GM21786 (cell line): Measurements from ENCODE around the gene PCGF6.
A peak's percentile ranks its signal among the peaks of the same experiment; 100 is the strongest.
"Not testable (repeated sequence)": the region's sequence is repeated elsewhere in the genome, so short reads cannot be mapped to it uniquely, and the experiment has no call there.

ENCODE experiments used
- ATAC-seq: cut with Tn5 transposase; IDR thresholded peaks from one replicate; pipeline ENCODE4 v1.9.1; 2021; ENCODE audit not compliant: unreplicated experiment

The PCGF6 gene, protein sequence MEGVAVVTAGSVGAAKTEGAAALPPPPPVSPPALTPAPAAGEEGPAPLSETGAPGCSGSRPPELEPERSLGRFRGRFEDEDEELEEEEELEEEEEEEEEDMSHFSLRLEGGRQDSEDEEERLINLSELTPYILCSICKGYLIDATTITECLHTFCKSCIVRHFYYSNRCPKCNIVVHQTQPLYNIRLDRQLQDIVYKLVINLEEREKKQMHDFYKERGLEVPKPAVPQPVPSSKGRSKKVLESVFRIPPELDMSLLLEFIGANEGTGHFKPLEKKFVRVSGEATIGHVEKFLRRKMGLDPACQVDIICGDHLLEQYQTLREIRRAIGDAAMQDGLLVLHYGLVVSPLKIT

DNA sequence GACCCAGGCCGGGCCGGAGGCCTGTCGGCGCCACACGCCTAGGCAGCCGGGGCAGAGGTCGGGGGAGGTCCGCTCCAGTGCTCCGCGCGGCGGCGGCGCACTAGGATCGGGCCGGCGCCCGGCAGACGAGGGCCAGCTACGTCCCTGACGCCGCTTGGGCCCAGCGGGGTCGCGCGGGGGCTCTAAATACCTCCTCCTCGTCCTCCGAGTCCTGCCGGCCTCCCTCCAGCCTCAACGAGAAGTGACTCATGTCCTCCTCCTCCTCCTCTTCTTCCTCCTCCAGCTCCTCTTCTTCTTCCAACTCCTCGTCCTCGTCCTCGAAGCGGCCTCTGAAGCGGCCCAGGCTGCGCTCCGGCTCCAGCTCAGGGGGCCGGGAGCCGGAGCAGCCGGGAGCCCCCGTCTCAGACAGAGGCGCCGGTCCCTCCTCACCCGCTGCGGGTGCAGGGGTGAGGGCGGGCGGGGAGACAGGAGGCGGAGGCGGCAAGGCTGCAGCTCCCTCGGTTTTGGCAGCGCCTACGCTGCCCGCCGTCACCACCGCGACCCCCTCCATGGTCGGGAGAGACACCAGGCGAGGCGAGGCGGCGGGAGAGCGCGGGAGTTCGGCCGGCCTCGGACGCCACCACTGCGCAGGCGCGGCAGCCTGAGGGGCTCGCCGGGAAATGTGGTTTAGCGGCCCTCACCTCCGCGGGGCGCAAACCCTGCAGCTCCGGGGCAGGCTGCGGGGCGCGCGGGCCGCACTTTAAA is at the start of gene PCGF6:
TSS of gene PCGF6 (minus strand) at position 624 of the 744 bp plus-strand sequence. CDS start at position 550, 74 bp downstream.
- ATAC-seq = peak; percentile 79

DNA sequence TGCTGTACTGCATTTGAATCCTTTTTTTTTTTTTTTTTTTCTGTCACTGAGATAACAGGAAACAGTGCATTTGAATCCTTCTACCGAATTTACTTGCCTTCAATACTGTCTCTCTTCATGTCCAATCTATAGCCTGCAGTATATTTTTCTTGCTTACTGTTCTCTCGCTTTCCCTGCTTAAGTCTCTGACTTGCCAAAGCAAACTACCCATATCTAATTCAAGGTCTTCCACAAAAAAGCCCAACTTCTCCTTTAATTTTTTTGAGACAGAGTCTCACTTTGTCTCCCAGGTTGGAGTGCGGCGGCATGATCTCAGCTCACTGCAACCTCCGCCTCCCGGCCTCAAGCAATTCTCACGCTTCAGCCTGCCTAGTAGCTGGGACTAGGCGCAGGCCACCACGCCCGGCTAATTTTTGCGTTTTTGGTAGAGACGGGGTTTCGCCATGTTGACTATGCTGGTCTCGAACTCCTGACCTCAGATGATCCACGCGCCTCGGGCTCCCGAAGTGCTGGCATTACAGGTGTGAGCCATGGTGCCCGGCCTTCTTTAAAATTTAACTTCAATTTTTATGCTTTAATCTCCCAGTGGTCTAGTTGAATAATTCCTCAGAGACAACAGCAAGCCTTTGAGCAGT is 46.4 kb upstream of the PCGF6 start:
- ATAC-seq = no peak

DNA sequence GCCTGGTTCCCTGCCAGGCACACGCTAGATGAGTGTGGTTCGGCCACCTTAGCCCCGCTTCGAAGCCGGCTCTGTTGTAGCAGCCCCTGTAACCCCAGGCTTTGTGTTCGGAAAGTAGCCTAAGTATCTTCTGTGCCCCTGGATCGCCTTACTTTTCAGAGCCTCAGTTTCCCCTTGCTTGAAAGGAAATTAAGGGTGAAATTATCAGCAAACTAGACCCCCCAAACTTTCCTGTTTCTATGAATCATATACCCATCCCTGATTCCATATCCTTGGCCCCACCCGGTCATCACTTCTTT is 45.8 kb upstream of the PCGF6 start:
- ATAC-seq = no peak

DNA sequence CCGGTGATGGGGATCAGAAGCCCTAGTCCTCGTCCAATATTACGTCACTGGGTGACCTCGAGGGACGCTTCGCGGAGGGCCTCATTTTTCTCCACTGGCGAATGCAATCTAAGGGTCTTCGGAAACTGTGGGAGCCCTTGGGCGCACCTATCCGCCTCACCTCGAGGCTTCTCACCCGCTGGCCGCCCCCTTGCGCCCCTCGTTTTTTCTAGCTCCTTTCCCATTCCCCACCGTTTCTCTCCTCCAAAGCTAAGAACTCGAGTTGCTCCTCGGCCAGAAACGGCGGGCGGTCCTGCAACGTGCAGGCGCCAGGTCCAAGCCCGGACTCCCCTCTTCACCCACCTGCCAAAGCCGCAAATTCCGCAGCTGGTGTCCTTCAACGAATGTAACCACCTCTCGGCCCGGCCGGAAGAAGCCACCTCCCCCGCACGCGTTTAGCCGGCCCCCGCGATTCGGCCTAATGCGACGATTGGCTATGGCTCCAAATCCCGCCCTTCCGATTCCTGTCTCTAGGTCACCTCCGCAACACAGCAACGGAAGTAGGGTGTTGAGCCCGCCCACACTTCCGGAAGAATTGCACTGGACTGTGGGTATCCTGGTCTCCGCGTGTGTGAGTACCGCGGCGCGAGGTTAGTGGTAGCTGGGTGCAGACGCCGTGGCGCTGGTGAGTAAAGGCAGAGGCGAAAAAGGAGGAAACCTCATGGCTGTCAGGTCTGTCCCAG is 45.3 kb upstream of the PCGF6 start, which contains the start of the genes ATP5MK and PDCD11:
TSS of gene ATP5MK (minus strand) at position 409 of the 722 bp plus-strand sequence. CDS start 4,018 bp downstream, outside the sequence.
TSS of gene PDCD11 (plus strand) at position 560 of the 722 bp plus-strand sequence. CDS start 1,801 bp downstream, outside the sequence.
- peak; percentile 99 for ATAC-seq

DNA sequence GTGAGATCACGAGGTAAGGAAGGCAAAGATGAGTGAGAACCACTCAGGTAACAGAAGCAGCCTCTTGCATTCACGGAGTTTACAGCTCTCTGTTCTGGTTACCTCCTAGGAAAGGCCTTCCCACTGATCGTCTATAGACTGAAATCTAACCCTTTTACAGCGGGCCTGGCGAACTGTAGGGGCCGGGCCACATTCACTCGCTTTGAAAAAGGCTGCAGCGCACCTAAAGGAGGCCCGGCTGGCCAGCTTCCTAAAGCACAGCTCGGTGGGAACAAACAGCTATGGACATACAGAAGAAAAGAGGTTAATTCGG is 44.8 kb upstream of the PCGF6 start:
- no peak for ATAC-seq

DNA sequence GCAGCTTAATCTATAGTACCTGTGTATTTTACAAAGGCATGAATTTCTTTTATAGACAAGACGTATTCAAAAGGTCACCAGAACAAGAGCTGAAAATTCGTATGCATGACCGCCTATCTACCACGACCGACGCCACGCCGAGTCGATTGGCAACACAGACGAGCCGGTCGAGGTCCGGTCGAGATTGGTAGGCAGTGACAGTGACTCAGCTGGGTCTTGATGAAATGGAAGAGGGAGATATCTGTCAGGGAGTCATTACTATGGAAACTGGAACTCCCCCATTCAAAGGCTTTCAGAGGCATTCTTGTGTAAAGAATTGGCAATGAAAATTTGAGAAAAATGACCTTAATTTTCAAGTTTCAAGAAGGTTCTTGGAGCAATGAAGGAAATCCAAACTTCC is 43.2 kb upstream of the PCGF6 start:
- ATAC-seq = no peak

DNA sequence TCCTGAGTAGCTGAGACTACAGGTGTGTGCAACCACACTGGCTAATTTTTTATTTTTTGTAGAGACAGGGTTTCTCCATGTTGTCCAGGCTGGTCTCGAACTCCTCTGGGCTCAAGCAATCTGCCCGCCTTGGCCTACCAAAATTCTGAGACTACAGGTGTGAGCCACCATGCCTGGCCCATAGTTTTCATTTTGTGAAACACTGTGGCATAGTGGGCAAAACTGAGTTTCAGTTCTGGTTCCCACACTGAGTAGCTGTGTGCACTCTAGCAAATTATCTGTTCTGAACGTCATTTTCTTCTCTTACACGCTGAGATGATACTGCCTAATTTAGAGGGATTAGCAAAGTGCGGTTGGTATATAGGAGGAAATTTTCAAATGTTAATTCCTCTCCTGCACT is 31.8 kb upstream of the PCGF6 start:
- no peak for ATAC-seq

DNA sequence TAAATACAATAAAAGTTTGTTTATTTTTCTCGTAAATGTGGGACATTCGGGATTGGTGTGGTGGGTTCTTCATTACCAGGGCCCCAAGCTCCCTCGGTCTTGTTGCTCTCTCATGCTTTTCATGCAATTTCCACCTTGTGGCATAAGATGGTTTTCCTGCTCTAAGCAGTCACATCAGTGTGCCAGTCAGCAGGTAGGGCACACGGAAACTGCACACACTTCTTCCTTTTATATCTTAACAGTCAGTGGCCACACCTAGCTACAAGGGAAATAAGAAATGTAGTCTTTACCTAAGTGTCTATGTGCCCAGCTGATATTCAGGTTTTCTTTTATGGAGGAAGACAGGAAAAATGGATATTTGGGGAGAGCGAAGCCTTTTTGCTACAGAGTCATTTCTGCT is 23.3 kb upstream of the PCGF6 start:
- ATAC-seq = no peak

DNA sequence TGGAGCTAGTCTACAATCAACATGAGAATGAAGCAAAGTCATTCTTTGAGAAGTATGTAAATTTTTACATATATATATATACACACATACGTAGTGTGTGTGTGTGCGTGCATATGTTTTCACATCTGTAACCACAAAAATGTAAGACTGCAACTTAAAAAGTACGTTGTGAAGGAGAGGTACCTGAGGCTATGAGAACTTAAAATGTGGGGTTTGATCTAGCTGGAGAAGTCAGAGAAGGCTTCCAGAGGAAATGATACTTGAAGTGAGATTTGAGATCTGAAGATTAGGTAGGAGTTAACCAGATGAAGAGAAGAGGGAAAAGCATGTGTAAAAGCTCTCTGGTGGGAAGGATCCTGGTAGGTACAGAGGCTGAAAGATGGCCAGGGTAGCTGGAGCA is 22.6 kb upstream of the PCGF6 start:
- ATAC-seq = no peak

DNA sequence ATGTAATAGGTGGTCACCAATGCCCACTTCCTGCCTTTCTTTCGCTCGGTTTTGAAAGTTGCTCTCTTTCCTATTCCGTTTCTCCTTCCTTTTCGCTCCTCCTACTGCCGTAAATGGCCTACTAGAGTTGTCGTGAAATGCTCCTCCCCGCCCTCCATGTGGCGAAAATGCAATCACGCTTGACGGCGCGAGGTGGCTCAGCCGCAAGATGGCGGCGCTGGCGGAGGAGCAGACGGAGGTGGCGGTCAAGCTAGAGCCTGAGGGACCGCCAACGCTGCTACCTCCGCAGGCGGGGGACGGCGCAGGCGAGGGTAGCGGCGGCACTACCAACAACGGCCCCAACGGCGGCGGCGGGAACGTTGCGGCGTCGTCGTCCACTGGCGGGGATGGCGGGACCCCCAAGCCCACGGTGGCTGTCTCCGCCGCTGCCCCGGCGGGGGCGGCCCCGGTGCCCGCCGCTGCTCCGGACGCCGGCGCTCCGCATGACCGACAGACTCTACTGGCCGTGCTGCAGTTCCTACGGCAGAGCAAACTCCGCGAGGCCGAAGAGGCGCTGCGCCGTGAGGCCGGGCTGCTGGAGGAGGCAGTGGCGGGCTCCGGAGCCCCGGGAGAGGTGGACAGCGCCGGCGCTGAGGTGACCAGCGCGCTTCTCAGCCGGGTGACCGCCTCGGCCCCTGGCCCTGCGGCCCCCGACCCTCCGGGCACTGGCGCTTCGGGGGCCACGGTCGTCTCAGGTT is 17.0 kb upstream of the PCGF6 start, which contains the start of gene TAF5:
TSS of gene TAF5 (plus strand) at position 195 of the 737 bp plus-strand sequence. CDS start at position 209, 14 bp downstream.
- peak; percentile 53 for ATAC-seq

DNA sequence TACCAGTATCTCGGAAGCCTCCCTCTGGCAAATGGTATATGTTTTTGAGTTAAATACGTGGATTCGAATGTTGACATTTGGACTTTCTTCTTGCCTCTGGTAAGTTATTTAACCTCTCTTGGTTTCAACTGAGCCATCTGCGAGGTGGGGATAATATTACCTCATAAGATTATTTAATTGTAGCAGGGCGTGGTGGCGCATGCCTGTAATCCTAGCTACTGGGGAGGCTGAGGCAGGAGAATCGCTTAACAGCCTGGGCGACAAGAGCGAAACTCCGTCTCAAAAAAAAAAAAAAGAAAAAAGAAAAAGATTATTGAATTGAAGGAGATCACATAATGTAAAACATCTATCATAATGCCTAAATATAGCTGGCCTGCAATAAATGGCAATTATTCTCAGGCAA is 16.4 kb upstream of the PCGF6 start:
- no peak for ATAC-seq

DNA sequence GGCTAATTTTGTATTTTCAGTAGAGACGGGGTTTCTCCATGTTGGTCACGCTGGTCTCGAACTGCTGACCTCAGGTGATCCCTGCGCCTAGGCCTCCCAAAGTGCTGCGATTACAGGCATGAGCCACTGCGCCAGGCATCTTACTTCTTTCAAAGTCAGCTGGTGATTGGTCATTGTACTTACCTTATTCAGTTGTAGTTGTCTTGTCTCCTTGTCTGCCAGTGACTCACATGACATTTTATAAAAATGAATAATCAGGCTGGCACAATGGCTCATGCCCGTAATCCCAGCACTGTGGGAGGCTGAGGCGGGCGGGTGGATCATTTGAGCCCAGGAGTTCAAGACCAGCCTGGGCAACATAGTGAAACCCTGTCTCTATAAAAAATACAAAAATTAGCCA is 9.9 kb upstream of the PCGF6 start:
- not testable (repeated sequence) for ATAC-seq

DNA sequence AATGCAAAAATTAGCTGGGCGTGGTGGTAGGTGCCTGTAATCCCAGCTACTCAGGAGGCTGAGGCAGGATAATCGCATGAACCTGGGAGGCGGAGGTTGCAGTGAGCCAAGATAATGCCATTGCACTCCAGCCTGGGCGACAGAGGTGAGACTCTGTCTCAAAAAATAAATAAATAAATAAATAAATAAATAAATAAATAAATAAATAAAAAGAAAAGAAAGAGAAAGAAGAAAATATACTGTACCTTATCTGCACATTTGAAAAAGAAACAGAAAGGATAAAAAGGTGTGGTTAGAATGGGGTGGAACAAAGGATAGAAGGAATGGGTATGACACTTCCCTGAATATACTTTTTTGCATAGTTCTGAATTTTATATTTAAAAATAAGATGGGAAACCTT is 8.6 kb upstream of the PCGF6 start:
- not testable (repeated sequence) for ATAC-seq

DNA sequence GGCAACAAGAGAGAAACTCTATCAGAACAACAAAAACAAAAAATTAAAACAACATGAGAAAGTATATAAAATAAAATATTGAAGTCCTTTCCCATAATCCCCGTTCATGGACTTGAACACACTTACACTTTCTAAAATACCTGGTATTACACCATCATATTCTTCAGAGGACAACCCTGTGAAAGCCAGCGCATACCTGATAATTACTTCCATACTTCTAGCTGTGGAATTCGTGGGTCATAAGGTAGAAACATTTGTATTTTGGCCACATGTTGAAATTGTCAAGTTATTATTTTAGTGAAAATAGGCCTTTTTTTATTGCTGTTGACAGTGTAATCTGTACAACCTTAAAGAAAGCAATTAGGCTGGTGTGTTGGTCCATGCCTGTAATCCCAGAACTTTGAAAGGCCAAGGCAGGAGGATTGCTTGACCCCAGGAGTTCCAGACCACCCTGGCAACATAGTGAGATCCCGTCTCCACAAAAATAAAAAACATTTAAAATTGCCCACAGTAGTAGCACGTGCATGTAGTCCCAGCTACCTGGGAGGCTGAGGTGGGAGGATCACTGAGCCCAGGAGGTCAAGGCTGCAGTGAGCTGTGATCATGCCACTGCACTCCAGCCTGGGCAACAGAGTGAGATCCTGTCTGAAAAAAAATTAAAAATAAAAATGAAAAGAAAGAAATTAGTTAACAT is 5.1 kb upstream of the PCGF6 start:
- no peak for ATAC-seq

DNA sequence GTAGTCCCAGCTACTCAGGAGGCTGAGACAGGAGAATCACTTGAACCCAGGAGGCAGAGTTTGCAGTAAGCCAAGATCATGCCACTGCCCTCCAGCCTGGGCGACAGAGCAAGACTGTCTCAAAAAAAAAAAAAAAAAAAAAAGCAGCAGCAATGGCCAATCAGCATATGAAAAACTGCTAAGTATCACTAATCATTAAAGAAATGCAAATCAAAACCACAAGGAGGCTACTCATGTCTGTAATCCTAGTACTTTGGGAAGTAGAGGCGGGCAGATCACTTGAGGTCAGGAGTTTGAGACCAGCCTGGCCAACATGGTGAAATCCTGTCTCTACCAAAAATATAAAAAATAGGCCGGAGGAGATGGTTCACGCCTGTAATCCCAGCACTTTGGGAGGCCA is 3.6 kb upstream of the PCGF6 start:
- not testable (repeated sequence) for ATAC-seq

DNA sequence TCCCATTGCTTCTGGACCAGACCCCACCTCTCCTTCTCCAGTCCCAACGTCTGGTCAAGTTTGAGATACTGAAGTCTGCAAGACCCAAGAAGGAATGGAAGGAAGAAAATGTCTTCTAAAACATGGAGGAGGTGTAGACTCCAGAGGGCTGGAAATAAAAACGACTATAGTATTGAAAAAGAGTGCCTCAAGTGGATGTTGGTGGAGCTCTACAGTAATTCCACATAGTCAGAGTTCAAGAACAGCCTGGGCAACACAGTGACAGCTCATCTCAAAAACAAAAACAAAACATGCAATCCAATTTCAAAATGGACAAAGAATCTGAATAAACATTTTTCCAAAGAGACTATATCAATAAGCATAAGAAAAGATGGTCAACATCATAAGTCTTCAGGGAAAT is 2.3 kb upstream of the PCGF6 start:
- no peak for ATAC-seq

DNA sequence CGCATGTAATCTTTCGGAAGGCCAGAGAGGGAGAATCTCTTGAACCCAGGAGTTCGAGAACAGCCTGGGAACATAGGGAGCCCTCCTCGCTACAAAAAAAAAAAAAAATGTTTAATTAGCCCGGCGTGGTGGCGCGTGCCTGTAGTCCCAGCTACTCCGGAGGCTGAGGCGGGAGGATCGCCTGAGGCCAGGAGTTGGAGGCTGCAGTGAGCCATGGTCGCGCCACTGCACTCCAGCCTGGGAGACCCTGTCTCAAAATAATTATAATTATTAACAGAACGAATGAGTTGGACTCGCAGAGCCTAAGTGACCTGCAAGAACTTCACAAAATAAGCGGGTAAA is 794 bp downstream of the PCGF6 start:
- no peak for ATAC-seq

DNA sequence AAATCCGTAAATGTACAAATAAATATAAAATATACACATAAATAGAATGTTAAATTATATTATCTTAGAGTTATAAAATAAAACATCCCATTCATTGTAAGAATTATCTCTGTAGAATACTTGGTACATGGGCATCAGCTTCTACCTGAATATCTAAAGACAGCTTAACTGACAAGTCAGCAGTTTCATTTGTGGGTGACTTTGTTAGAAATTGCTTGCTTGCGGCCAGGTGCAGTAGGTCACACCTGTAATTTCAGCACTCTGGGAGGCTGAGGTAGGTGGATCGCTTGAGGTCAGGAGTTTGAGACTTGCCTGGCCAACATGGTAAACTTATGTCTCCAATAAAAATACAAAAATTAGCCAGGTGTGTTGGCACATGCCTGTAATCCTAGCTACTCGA is 14.6 kb downstream of the PCGF6 start:
- ATAC-seq = no peak

DNA sequence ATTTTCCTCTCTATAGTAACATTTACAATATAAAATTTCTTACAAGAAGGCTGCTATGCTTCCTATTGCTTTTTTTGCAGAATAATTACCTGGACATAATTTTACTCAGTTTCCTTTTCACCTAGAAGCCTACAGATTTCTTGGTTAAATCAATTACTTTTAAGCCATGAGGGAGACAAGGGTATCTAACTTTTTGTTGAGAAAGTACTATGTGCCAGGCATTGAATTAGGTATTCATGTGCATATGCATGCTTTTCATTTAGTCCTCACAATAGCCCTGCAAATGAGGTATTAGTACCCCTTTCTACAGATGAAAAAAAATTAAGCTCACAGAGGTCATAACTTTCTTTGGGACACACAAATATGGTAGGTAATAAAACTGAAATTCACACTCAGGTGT is 16.4 kb downstream of the PCGF6 start:
- ATAC-seq = no peak

DNA sequence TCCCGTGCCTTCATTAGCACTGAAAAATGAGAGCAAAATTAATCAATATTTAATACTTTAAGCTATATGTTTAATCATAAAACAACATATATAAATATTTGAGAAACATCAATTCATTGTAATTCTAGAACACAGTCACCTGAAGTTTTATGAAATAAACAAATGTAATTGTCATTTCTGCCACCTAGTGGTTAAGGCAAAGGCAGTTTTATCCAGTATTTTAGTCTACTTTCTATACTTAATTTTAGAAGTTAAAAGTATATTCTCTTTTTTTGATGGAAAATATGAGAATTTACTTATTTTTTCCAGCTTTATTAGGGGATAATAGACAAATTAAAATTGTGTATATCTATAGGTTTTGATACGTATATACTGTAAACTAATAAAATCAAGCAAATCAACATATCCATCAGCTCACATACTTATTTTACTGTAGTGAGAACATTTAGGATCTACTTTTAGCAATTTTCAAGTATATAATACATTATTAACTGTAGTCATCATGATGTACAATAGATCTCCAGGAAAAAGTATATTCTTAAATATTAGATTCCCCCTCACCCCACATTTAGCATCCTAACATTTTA is 16.9 kb downstream of the PCGF6 start:
- ATAC-seq = no peak
